ENCODE results near the gene ALK.

Gene ALK

GRCh38 chr2:29400930-29401653, 520.3 kb downstream of the ALK start:
- DNase-seq (ENCODE audit: low read depth): no peak

DNA sequence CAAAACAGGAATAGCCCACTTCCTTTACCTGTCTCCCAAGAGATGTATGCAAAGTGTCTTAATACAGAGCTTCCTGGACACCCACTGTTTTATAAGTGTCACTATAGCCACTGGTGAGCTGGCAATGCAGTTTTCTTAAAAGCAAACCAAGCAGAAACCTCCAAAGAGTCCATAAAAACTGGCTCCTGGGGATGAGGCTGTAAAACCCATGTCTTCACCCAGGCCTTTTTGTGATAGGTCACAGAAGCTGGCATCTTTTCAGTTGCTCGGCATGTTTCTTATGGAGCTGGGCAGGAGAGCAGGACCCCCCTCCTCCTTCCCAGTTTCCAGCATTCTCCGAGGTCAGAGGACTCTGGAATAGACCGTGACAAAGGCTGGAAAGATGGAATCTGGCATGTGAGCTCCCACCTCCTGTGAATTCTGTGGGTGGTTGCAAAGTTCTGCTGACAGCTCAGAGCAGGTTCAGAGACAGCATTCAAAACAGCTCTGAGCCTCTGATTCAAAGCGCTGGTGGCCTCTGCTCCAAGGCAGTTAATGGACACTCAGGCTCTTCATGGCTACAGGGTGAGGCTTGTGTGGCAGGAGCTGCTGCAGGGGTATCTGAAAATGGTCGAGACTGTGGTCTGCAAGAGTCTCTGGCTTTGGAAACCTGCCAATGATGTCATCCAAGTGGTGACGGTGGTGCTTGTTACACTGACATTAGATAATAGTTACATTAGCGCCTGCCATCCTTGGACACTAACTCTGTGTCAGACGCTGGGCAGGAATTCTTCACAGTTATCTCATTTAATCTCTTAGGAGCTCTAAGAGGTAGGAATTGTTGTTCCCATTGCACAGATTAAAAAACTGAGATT, 522.8 kb downstream of the ALK start:
- DNase-seq (ENCODE audit: low read depth): no peak

DNA sequence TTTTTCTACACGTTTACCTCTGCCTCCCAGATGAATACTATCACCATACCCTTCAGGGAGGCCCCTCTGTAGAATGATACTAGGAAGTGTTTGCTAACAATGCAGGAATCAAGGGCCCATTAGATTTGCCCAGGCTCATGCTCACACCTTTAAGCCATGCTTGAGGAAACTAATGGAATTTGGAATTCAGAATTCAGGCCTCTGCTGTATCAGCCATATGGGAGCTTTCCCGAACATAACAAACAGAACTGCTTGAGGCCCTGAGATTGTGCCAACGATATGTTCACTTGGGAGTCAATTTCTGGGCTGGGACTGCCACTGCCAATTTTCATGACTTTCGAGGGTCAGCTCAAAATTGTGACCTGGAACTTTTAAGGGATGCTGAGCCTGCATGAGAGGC, 523.7 kb downstream of the ALK start:
- no peak for DNase-seq (ENCODE audit: low read depth)

DNA sequence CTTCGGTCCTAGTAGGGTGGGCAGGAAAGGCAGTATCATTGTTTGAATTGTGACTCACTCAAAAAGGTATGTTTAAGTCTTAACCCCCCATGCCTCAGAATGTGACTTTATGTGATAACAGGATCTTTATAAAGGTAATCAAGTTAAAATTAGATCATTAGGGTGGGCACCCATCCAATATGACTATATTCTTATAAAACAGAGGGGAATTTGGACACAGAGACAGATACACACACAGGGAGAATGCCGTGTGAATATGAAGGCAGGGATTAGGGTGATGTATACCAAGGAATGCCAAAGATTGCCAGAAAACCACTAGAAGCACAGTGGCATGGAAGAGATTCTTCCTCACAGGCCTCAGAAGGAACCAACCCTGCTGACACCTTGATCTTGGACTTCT, 524.3 kb downstream of the ALK start:
- DNase-seq (ENCODE audit: low read depth): no peak

GRCh38 chr2:29394981-29395350, 526.4 kb downstream of the ALK start:
- DNase-seq (ENCODE audit: low read depth): no peak

- no peak for DNase-seq (ENCODE audit: low read depth)
These were observed 526.9 kb downstream of the ALK start for GRCh38 chr2:29394311-29394980.

DNA sequence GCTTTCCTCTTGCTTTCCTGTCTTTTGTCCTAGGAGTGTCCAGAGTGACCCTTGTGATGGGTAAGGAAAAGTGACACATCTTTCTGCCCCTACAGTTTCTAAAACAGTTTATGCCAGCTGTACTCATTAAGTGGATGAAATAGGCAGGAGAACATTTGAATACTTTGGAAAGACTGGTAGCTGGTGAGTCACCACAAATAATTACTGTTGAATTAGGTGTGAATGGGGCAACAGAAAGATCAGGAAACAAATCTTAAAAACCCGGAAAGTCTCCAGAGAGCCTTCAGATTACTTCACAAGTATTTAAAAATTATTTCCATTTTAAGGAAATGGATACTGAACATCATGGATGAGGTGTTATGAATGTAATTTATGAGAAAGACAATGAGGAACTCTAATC, 527.7 kb downstream of the ALK start:
- DNase-seq (ENCODE audit: low read depth): no peak

DNA sequence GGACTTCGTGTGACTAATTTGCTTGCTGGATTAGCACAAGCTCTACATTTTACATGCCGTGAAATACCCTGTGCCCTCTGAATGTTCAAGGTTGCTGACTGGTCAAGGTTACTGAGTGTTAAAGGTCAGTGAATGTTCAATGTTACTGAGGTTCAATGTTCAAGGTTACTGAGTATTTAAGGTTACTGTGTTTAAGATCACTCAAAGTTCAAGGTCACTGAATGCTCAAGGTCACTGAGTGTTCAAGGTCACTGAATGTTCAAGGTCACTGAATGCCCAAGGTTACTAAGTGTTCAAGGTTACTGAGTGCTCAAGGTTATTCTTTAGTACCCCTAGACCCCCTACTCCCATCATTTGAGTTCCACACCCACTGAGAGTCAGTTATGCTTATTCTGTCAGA, 528.6 kb downstream of the ALK start:
- DNase-seq (ENCODE audit: low read depth): no peak

DNA sequence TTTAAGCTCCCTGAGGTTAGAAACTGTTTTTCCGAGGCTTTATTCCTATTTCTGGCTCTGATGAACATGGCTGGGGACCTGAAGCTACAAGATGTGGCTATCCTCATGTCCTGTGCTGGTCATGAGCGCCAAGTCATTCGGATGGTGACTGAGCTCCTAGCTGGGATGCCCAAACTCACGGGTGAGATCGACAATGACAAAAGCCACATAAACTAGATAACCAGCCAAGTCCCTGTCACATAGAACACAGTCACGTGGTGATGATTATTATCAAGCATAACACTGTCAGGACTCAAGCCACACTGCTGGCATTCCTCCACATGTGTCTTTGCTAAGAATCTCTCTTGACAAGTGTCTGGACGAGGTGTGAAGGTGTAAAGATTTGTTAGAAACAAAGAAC, 531.2 kb downstream of the ALK start:
- DNase-seq (ENCODE audit: low read depth): no peak

DNA sequence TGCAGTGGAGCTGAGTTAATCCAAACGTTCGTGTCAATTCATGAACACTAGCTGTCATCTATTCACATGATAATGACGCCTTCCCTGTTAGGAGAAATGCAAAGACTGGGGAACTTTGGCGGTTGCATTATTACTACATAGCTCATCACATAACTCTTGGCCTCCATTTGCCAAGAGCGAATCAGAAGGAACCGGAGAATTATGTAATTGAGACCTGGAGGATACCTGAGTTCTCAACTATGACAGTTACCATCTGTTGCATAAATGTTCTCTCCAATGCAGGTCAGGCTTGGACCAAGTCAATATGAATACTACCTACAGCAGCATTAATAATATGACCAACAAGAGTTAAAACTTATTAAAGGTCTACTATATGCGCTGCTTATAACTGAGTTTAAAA, 531.7 kb downstream of the ALK start:
- DNase-seq (ENCODE audit: low read depth): no peak

DNA sequence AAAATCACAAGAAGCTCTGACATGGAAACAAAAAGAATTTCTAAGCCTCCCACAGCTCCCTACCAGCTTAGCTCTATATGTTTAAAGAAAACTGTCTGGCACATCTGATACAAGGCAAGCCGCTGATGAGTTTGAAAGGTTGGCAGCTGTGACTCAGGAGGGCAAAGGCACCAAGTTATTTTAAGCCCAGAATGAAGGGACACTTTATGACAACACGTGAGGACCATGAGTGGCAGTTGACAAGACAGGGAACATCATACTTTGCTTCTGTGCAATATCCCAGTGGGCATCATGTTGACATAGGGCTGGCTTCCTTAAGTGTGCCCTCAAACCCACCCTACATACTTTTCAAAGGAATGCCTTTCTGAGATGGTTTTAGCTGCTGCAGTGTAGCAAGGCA, 533.3 kb downstream of the ALK start:
- DNase-seq (ENCODE audit: low read depth): no peak

DNA sequence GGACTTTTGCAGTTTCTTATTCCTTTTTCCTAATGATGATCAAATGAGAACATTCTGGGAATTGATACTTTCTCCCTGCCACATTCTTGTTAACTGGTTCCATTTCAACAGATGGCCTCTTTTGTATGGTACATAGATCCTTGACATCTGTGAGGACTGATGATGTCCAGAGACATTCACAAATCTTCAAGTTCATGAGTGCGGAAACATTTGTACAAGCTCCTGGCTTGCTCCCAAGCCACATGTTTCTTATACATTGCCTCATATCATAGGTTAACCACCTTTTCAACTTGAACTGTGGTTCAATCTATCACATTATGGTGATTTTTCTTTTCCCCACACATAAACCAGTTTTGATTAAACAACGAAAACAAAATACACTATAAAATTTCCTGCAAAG, 538.9 kb downstream of the ALK start:
- DNase-seq (ENCODE audit: low read depth): no peak

DNA sequence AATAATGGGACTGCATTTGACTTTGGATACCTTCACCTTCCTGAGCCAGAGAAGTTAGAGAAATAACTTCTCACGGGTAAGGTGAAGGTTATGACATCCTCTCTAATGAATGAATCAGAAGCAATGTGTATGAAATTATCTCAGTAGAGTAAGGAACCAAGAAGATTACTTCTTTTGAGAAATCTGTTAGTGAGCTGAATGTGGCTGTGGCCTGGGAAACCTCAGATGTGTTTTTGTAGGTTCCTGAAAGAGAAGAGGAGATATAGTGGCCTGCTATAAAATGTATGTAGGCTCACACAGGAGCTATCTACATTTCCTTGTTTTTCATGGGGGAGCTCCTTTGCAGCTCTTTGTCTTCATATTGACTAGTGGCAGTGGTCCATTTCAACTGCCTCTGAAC, 543.6 kb downstream of the ALK start:
- no peak for DNase-seq (ENCODE audit: low read depth)

- no peak for DNase-seq (ENCODE audit: low read depth)
These were observed 544.8 kb downstream of the ALK start for GRCh38 chr2:29376541-29376940.

GRCh38 chr2:29375843-29376242, 545.5 kb downstream of the ALK start:
- DNase-seq (ENCODE audit: low read depth): no peak

DNA sequence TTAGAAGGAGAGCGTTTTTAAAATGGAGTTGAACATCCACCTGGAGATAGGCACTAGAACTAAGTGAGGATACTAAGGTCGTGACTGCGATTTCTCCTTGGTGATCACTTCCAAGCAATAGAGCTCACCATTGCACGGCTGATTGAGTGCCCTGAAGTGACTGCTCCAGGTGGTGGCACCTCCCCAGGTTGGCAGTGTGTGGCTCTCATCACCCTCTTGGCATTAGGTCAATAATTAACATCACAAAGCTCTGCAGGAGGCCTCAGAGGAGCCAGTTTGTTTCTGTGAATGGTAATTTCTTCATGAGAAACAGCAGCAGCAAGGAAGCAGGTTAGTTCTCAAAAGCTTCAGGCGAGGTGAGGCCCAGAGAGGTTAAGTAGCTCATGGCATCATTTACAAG, 546.6 kb downstream of the ALK start:
- DNase-seq (ENCODE audit: low read depth): no peak

DNA sequence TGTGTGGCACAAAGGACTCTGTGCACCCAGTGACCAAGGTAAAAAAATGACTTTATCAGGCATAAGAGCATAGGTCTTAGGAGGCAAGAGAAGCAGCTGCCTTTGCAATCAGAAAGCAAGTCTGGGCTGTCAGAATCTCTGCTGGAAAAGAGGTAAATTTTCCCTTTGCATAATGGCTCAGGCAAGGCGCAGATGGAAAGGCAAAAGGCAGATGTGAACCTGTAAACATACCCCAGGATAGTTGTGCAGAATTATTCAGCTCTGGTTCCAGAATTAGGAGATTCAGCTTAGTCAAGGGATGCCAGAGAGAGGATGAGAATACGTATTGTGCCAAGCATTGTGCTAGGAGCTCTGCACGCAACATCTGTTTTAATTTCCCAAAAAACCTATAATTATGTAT, 547.5 kb downstream of the ALK start:
- no peak for DNase-seq (ENCODE audit: low read depth)

GRCh38 chr2:29372185-29372584, 549.2 kb downstream of the ALK start:
- no peak for DNase-seq (ENCODE audit: low read depth)

- no peak for DNase-seq (ENCODE audit: low read depth)
These were observed 550.7 kb downstream of the ALK start for GRCh38 chr2:29370581-29371125.

DNA sequence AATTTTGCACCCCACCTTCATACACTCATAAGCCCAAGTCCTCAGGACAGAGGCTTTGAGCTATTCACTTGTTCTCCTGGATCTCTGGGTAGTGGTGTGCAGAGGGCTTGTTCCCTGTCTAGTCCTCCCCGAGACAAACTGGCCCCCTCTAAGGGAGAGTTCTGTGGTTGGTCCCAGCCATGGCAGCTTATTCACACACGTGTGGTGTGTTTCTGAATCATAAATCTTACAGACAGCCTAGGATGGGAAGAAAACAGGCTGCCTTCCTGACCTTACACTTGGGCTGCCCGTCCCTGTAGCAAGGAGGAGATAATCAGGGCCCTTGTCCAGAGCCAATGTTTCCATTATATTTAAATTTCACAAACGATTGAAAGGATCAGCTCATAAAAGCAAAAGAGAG, 551.2 kb downstream of the ALK start:
- no peak for DNase-seq (ENCODE audit: low read depth)

GRCh38 chr2:29368659-29369040, 552.7 kb downstream of the ALK start:
- DNase-seq (ENCODE audit: low read depth): no peak

DNA sequence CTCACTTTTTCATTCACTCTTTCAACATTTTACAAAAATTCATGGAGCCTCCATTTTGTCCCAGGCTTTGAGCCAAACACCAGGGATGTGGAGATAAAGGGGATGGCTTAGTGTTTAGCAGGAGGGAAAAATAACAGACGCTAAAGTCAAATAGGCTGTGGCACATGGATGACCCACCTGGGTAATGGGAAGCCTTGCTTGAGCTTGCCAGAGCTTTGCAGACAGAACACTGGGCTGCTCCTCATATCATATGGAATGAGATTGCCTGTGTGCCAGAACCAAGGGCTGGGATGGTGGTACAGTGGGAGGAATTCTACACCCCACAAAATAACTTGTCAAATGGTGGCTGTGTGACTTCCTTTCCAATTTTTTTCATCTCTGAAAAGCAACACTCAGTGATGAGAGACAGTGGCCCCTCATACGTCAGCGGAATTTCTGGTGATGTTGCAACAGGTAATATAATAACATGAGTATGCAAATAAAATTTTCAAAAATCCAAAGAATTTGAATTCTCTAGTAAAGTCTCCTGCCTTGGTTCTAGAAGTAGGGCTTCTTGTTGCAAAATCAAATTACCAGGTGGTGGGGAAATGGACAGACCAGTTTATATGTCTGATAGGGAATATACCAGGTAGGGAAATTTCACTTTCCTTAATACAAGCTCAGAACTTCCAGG, 553.3 kb downstream of the ALK start:
- no peak for DNase-seq (ENCODE audit: low read depth)

Data from non-pigmented ciliary epithelial cell (primary cell).